GM12878 (cell line): ENCODE measurements around the gene RPL3. TPM values are rescaled to one million over a fixed set of nuclear protein-coding genes. Genes with fewer than 3 reads are reported as not detected.

Experiments
- BACH1 ChIP-seq: fragments of 450-650 bp; IDR thresholded peaks from 2 replicates; pipeline ENCODE4 v1.6.1; 2017; ENCODE audit warnings: mild to moderate bottlenecking, borderline replicate concordance
- CBX3 ChIP-seq: fragments of 200-600 bp; sonication (generic); IDR thresholded peaks from 2 replicates; pipeline ENCODE4 v1.6.1; 2016; ENCODE audit warnings: low read depth, borderline replicate concordance
- CHD2 ChIP-seq: IDR thresholded peaks from 2 replicates; pipeline ENCODE4 v1.6.1; 2011; ENCODE audit warnings: low read depth, low read length, improper control_type of control experiment, borderline replicate concordance
- E4F1 ChIP-seq: fragments of 450-650 bp; IDR thresholded peaks from 2 replicates; pipeline ENCODE4 v1.6.1; 2018; ENCODE audit warnings: borderline replicate concordance, mild to moderate bottlenecking; ENCODE audit not compliant: partially characterized antibody
- GABPA ChIP-seq: IDR thresholded peaks from 2 replicates; pipeline ENCODE4 v1.6.1; 2014; ENCODE audit warnings: antibody characterized with exemption, low read depth, mild to moderate bottlenecking, inconsistent platforms
- HCFC1 ChIP-seq: fragments of 150-350 bp; IDR thresholded peaks from 2 replicates; pipeline ENCODE4 v1.6.1; 2014; ENCODE audit warnings: low read length
- MTA2 ChIP-seq: fragments of 450-650 bp; IDR thresholded peaks from 2 replicates; pipeline ENCODE4 v1.6.1; 2016; ENCODE audit warnings: low read depth, mild to moderate bottlenecking, moderate library complexity
- NBN ChIP-seq: fragments of 450-650 bp; IDR thresholded peaks from 2 replicates; pipeline ENCODE4 v1.6.1; 2016
- NRF1 ChIP-seq: conservative IDR thresholded peaks from 2 replicates; pipeline ENCODE4 v1.6.1; 2011; ENCODE audit warnings: mild to moderate bottlenecking, low read depth, low read length, improper control_type of control experiment
- SRF ChIP-seq, 2 experiments: IDR thresholded peaks; 2 replicates each; pipeline ENCODE4 v1.6.1; 2011; ENCODE audit warnings: low read depth in 2 of 2, low read length in 2 of 2, mild to moderate bottlenecking in 1 of 2, moderate library complexity in 1 of 2
- ZNF24 ChIP-seq: fragments of 450-650 bp; IDR thresholded peaks from 2 replicates; pipeline ENCODE4 v1.6.1; 2017; ENCODE audit warnings: antibody characterized with exemption, mild to moderate bottlenecking
- polyA plus RNA-seq, 11 experiments: library from polyadenylated mRNA; depleted of rRNA in 4 of 11; unstranded in 6 of 11; stranded (reverse) in 5 of 11; fragments of >200 nt; fragmentation: Nextera tagmentation in 4 of 11; fragmentation: Illumina TruSeq in 1 of 11; extraction: Ambion mirVana in 4 of 11; extraction: Trizol in 1 of 11; gene quantifications; 1 replicate in 1 of 11; 2 replicates in 10 of 11; pipeline versions ENCODE4 v1.2.1 to v1.2.3, GENCODE V29; 2011 to 2016; ENCODE audit warnings: inconsistent platforms in 2 of 11, missing spikeins in 2 of 11, low read depth in 1 of 11
- total RNA-seq, 4 experiments: library from RNA; depleted of rRNA in 3 of 4; stranded (reverse); fragments of >200 nt in 3 of 4; fragmentation: Illumina TruSeq in 1 of 4; extraction: Trizol in 1 of 4; gene quantifications; 2 replicates each; pipeline versions ENCODE4 v1.2.1 to v1.2.3, GENCODE V29; 2013 to 2021

RPL3 gene
- total and polyA plus RNA-seq, 10 of the 15 experiments (the other 5 are each of a cell fraction or from before 2014, with no cell fraction given), result 1,534 to 6,791 (median 3,992) TPM

GRCh38 chr22:39314251-39314971 lies 5.0 kb downstream of the RPL3 start (continued):
- TF ChIP-seq BACH1, result no peak
- TF ChIP-seq E4F1, result no peak
- TF ChIP-seq HCFC1, result no peak
- TF ChIP-seq NRF1, result no peak
- TF ChIP-seq CHD2, result no peak
- no peak for TF ChIP-seq NBN
- no peak for TF ChIP-seq ZNF24
- TF ChIP-seq MTA2, result no peak
- TF ChIP-seq SRF (IDR thresholded peaks at IDR 0.05; ENCODE audit: low read depth in 2 of 2, low read length in 2 of 2), result no peak
- no peak for TF ChIP-seq GABPA
- no peak for TF ChIP-seq CBX3
- TF ChIP-seq, all 136 proteins: peak for 3
